ENCODE results near the gene CADM2.

CADM2 gene

DNA sequence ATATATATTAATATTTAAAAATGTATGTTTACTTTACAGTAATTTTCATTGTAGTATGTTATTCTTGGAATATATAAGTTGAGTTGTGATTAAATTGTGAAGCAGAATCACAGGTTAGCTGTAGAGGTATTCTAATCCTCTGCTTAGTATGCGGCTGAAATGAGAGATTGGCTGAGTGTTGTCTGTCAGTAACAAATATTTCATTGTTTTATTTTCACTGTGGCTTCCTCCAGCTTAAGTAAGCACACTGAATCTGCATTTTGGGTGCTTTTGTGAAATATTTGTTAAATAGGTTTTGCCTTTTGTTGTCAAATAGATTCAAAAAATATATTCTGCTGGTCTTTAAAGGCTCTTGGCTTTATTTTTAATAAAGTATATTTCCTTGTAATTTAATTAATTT is 357.5 kb downstream of the CADM2 start:
- no peak for DNase-seq (ENCODE audit: low read depth)
- no peak for TF ChIP-seq CTCF (IDR thresholded peaks at IDR 0.05; ENCODE audit: low read depth, low read length, missing control alignments)
- no peak overlapping the region for H3K4me3 ChIP-seq (ENCODE audit: low read depth, low read length)
- in situ Hi-C loops (cut with HindIII; ENCODE audit: low sequenced_read_pairs) = no loop called here

DNA sequence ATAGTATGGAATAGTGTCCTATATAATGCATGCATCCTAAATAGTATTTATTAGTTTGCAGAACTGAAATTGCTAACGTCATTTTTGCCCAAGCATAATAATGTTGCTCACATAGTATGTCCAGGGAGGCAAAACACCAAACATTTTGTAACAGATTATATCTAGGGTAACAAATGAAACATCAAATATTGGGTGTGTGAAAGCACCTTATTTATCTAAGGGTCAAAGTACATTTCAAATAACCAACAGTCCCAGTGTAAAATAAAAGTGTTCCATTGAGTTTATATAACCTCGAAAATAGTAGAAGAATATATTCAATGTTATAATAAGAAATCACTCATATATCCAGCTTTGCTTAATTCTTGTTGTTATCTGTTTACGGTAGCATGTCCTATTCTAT is 363.1 kb downstream of the CADM2 start:
- H3K4me3 ChIP-seq (ENCODE audit: low read depth, low read length) = no peak overlapping the region
- no peak for TF ChIP-seq CTCF (IDR thresholded peaks at IDR 0.05; ENCODE audit: low read depth, low read length, missing control alignments)
- no peak for DNase-seq (ENCODE audit: low read depth)
- in situ Hi-C loops (cut with HindIII; ENCODE audit: low sequenced_read_pairs) = no loop called here

DNA sequence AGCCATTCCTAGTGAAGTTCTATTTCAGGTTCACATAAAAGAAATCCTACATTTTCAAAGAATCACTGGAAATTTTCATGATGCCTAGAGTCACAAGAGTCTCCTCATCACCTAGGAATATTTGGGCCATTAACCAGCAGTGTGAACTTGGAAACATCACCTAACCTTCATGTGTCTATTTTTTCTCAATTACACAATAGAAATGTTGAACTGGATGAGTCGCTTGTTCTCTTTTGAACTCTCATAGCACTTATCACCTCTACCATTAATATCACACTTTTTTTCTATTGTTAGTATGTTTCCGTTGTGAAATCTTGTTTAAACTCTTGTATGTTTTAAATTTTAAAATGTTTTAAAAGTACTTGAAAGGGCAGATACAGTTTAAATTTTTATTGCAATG is 371.3 kb downstream of the CADM2 start:
- in situ Hi-C loops (cut with HindIII; ENCODE audit: low sequenced_read_pairs) = no loop called here
- H3K4me3 ChIP-seq (ENCODE audit: low read depth, low read length) = no peak overlapping the region
- no peak for TF ChIP-seq CTCF (IDR thresholded peaks at IDR 0.05; ENCODE audit: low read depth, low read length, missing control alignments)
- no peak for DNase-seq (ENCODE audit: low read depth)

DNA sequence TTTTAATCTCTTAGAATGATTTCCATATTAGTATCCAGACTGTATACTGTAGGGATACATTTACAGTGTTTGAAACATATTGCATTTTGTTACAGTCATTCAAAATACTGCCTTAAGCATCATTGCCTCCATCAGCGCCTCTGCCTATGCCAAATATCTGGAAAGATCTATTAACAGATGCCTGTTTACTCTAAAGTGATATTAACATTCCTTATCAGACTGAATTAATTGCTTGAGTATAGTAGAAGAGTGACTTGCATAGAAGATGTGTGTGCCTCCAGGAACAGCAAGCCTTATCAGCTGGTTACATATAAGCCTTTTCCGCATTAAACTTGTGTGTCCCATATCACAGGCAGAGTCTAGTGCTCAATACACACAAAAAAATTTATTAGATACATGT is 379.1 kb downstream of the CADM2 start:
- in situ Hi-C loops (cut with HindIII; ENCODE audit: low sequenced_read_pairs) = no loop called here
- no peak for DNase-seq (ENCODE audit: low read depth)
- no peak for TF ChIP-seq CTCF (IDR thresholded peaks at IDR 0.05; ENCODE audit: low read depth, low read length, missing control alignments)
- H3K4me3 ChIP-seq (ENCODE audit: low read depth, low read length) = no peak overlapping the region

GRCh38 chr3:85342915-85343314 is 384.1 kb downstream of the CADM2 start:
- in situ Hi-C loops (cut with HindIII; ENCODE audit: low sequenced_read_pairs) = no loop called here
- H3K4me3 ChIP-seq (ENCODE audit: low read depth, low read length) = no peak overlapping the region
- peak; percentile 29 for TF ChIP-seq CTCF (IDR thresholded peaks at IDR 0.05; ENCODE audit: low read depth, low read length, missing control alignments)
- DNase-seq (ENCODE audit: low read depth) = no peak

GRCh38 chr3:85355572-85355971 is 396.8 kb downstream of the CADM2 start:
- no peak overlapping the region for H3K4me3 ChIP-seq (ENCODE audit: low read depth, low read length)
- DNase-seq (ENCODE audit: low read depth) = no peak
- no peak for TF ChIP-seq CTCF (IDR thresholded peaks at IDR 0.05; ENCODE audit: low read depth, low read length, missing control alignments)
- in situ Hi-C loops (cut with HindIII; ENCODE audit: low sequenced_read_pairs) = no loop called here
